Non-pigmented ciliary epithelial cell (primary cell): ENCODE data around the gene MEIS2.

ENCODE experiments used
- DNase-seq: peaks from one replicate; pipeline ENCODE4 v3.0.0-alpha.2; 2010; ENCODE audit warnings: low read depth

The MEIS2 gene

GRCh38 chr15:37040072-37040742 lies 60.1 kb downstream of the MEIS2 start:
- DNase-seq: no peak

GRCh38 chr15:37038716-37039106 lies 61.6 kb downstream of the MEIS2 start:
- no peak for DNase-seq

- no peak for DNase-seq
Measured at GRCh38 chr15:37037850-37038715, 62.3 kb downstream of the MEIS2 start.

- no peak for DNase-seq
Measured at GRCh38 chr15:37037071-37037655, 63.2 kb downstream of the MEIS2 start.

GRCh38 chr15:37034835-37035748 lies 65.3 kb downstream of the MEIS2 start:
- DNase-seq: no peak

GRCh38 chr15:37034392-37034791 lies 66.0 kb downstream of the MEIS2 start:
- no peak for DNase-seq

GRCh38 chr15:37032091-37032775 lies 68.1 kb downstream of the MEIS2 start:
- DNase-seq: no peak

GRCh38 chr15:37031198-37031597 lies 69.2 kb downstream of the MEIS2 start:
- peak; percentile 56 for DNase-seq

- DNase-seq: no peak
Measured at GRCh38 chr15:37028625-37029296, 71.6 kb downstream of the MEIS2 start.

- DNase-seq: no peak
Measured at GRCh38 chr15:37020852-37021251, 79.5 kb downstream of the MEIS2 start.

- no peak for DNase-seq
Measured at GRCh38 chr15:37019479-37020433, 80.6 kb downstream of the MEIS2 start.

GRCh38 chr15:37017031-37017625 lies 83.2 kb downstream of the MEIS2 start:
- DNase-seq: no peak

GRCh38 chr15:37016231-37016630 lies 84.1 kb downstream of the MEIS2 start:
- DNase-seq: no peak

GRCh38 chr15:37015451-37015850 lies 84.9 kb downstream of the MEIS2 start:
- DNase-seq: no peak

- DNase-seq: no peak
Measured at GRCh38 chr15:37015035-37015434, 85.3 kb downstream of the MEIS2 start.

- no peak for DNase-seq
Measured at GRCh38 chr15:37014566-37014965, 85.8 kb downstream of the MEIS2 start.

GRCh38 chr15:37014137-37014536 lies 86.2 kb downstream of the MEIS2 start:
- no peak for DNase-seq

GRCh38 chr15:37010595-37010994 lies 89.8 kb downstream of the MEIS2 start:
- DNase-seq: no peak

GRCh38 chr15:37009288-37009687 lies 91.1 kb downstream of the MEIS2 start:
- no peak for DNase-seq
